Inflammatory macrophage (primary cell): ENCODE data around the gene SCLY.

ENCODE experiments used
- DNase-seq, 2 donors: peaks; one replicate each; pipeline ENCODE4 v3.0.0-alpha.2; 2020 to 2022

Gene SCLY

DNA sequence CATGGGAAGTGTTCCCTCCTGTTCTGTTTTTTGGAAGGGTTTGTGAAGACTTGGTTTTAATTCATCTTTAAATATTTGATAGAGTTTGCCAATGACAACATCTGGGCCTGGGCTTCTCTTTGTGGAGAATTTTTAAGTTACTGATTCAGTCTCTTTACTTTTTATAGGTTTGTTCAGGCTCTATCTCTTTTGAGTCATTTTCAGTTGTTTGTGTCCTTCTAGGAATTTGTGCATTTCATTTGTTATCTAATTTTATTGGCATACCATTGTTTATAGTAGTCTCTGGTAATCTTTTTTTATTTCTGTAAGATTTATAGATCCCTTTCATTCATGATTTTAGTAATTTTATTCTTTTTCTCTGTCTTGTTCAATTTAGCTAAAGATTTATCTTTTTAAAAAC is 14.6 kb downstream of the SCLY start:
- no peak for DNase-seq

DNA sequence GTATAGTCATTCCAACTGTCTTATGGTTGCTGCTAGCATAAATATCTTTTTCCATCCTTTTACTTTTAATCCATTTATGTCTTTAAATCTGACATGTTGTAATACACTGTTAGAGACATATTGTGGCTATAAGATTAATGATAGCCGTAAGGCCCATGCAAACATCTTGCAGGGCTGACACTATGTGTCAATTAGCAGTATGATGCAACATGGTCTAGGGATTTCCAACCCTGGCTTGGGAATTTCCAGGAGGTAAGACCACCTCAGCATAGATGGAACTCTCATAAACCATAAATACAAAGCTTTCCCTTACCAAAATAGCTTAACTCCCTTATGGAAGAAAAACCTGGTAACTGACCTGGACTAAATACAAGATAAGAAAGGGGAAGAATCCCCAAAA is 16.5 kb downstream of the SCLY start:
- no peak for DNase-seq

DNA sequence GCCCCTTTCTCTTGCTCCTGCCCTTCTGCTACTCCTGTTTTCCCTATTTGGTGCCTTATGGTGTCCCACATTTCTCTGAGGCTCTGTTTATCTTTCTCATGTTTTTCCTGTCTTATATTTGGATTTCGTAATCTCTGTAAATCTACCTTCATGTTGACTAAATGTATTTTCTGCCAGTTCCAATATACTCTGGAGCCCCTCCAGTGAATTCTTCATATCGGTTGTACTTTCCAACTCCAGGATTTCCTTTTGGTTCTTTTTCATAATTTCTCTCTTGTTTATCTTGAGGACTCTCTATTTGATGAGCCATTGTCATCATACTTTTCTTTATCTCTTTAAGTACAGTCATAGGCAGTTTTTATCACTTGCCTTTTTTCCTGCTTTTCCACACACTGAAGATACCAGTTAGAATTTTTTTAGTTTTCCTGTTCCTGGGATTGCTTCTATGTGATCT is 19.1 kb downstream of the SCLY start:
- no peak for DNase-seq

DNA sequence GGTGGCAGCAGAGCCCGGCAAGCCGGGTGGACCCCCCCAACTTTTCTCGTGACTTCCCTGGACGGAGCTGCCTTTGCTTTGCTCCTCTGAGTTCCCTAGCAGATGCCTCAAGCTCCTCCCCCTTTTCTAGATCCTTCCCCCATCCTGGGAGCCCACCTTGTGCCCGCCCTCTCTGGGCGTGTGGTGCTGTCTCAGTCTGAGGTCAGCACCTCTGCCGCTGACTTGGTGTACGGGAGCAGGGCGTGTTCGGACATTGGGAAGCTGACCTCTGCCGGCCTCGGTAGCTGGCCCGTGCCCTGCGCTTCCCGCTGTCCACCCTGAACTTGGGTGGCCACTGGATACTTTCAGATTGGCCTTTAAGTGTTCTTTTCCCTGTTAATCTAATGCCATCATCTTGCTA is 19.7 kb downstream of the SCLY start:
- DNase-seq = no peak

DNA sequence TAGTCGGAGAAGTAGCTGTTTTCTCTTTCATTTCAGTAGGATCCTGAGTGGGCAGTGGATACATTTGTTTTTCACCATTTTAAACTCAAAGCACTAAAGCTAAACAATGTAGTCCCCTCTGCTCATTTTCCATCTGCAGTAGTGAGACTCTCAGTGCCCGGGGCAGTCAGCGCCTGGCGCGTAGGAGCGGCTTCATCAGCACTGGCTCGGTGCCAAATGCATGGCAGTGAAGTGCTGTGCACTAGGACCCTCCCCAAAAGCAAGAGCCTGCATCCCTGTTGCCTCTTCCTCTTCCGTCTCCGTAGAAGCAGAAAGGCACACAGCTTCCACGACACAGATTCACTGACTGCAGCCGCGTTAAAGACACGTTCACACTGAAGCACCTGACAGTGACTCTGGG is 20.3 kb downstream of the SCLY start:
- no peak for DNase-seq

DNA sequence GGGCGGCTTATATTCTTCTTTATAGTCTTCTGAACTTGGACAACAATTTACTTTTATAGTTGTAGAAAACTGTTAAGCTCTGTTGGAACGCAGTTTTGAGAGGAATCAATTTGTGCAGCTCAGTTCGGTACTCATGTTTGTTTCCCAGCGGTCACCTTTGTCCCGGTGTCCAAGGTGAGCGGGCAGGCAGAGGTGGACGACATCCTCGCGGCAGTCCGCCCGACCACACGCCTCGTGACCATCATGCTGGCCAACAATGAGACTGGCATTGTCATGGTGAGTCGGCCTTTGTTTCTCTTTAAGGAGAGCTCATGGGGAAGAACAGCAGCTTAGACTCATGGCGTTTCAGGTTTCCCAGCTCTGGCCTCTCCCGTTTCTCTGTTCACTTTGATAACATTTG is 20.8 kb downstream of the SCLY start:
- no peak for DNase-seq

DNA sequence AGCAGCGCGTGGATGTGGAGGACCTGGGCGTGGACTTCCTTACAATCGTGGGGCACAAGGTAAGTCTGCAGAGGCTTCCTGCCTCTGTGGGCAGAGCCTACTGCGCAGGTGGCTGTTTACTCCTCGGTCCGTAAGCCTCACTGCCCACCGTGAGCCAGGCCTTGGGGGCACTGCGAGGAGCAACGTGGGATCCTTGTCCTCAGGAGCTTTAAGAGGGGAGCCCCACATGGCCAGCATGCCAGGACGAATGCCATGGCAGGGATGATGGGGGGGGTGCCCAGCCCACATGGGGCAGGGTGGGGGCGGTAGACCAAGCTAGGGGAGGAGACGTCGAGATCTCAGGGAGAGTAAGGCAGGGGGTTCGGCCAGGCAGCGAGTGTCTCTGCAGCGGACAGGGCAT is 21.4 kb downstream of the SCLY start:
- no peak for DNase-seq

DNA sequence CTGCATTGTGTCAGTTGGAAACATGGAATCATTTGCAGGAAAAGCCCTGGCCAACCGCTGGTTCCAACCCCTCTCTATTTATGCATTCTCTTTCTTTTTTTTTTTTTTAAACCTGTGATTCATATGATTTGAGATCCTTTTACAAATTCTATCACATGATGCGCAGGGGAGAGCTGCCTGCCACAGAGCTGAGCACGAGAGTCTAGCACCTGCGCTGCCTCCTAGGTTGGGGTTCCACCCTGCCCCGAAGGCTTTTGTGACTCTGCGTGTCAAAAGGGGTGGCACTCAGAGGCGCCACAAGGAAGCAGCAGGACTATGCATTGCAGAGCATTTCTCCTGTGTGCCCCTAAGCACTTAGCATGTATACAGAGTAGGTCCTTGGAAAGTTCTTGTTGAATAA is 22.0 kb downstream of the SCLY start:
- no peak for DNase-seq

DNA sequence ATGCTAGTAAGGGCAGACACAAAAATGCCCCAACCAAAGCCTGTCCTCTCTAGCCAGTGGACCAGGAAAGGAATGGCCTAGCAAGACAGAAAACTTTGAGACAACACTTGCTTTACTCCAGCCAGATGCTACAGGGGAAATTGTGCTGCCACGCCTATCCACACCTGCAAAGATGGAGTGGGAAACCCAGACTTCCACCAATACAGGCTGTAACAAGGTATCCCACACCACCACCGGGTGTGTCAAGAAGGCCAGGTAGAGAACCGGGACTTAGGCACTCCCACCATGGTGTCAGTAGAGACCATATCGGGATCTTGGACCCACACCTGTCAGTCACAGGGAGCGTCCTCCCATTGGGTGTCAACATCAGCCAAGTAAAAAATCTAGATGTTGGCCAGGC is 23.1 kb downstream of the SCLY start:
- DNase-seq = no peak

DNA sequence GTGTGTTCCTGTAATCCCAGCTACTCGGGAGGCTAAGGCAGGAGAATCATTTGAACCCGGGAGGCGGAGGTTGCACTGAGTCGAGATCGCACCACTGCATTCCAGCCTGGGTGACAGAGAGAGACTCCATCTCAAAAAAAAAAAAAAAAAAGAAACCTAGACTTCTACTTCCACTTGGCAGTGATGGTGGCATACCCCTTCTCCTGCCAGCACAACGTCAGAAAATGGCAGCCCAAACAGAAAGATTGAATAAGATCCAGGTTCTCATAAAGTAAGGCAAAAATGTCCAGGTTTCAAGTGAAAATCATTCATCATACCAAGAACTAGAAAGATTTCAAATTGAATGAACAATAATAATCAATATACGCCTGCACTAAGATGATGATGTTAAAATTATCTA is 24.0 kb downstream of the SCLY start:
- DNase-seq = no peak

DNA sequence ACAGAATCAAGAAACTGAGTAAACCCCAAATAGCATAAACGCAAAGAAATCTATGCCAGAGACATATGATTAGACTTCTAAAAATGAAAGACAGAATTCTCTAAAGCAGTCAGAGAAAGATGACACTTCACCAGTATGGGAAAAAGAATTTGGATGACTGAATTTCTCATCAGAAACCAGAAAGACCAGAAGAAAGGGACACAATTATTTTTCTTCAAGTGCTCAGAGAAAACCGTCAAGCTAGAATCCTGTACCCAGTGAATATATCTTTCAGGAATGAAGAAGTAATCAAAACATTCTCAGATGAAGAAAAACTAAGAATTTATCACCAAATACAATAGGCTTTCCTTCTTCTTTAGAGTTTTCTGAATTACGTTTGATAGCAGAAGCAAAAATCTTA is 25.1 kb downstream of the SCLY start:
- DNase-seq = no peak

DNA sequence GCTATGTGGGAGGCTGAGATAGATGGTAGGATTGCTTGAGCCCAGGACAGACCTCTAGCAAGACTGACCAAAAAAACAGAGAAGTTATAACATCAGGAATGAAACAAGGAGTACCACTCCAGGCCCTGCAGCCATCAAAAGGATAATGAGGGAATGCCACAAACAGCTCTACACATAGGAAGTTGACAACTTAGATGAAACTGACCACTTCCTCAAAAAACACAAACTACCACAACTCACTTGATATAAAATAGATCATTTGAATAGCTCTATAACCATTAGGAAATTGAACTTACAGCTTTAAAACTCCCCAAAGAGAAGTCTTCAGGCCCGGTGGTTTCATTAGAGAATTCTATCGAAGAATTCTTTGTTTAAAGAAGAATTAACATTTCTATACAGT is 26.4 kb downstream of the SCLY start:
- peak; percentile 32 to 52 for DNase-seq

DNA sequence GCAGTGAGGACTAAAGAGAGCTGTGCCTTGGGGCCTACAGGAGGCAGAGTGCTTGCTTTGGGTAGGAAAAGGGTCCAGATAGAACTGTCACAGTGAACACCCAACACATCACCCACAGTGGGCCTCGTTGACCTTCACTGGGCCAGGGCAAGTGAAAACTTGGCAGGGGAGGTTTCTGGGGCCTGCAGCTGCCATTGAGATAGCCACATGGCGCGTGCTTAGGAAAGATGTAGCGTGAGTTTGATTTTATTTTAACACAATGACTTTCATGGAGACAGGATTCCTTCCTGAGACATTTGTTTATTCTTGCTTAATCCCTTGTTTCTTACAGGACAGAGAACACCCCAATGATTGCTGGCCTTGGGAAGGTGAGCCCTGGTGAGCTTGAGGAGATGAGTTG is 30.1 kb downstream of the SCLY start:
- DNase-seq = no peak

DNA sequence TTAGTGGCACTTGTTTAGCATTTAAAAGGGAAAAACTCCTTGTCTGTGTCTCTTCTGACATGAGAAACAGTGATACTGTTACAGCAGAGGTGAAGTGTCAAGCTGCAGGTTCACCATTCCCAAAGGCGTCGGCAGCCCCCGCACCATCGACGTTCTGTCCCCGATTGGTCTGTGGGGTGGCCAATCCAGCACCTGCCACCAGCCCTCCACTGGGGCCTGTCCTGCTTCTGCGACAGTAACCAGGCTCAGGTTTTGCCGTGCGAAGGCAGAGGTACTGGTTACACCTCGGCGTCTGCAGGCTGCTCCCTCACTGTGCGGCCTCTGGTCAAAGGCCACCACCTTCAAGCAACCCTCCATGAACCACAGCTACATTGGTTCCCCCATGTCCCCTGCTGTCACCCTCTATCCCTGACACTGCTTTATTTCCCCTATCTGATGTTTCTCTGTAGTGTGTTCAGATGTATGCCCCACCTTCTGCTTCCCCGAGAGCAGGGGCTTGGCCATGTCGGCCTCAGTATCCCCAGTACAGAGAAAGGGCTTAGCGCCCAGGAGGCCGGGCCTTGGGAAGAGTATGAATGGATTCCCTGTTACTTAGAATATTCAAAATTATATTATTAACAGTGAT is 30.7 kb downstream of the SCLY start:
- no peak for DNase-seq

DNA sequence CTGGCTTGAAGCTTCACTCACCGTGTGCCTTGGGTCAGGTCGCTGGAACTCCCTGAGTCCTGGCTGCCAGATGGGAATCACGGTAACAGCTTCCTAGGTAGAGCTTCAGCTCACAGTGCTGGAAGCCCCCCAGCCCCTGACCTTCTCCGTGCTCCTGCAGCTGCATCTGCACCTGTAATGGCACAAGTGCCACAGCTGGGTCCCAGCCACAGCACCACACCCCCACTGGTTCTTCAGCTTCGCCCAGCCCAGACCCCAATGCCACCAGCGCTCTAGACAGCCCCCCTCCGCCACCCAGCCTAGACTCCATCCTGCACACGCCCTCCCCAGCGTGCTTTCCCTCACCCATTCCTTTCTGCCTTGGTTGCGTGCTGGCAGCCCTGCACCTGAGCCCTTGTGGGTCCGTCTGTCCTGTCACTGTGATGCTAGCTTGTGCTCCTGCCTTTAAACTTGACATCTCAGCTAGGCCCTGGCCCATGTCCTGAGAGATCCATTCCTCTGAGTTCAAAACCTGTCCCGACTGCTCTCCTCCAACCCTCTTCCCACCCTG is 31.8 kb downstream of the SCLY start:
- no peak for DNase-seq

DNA sequence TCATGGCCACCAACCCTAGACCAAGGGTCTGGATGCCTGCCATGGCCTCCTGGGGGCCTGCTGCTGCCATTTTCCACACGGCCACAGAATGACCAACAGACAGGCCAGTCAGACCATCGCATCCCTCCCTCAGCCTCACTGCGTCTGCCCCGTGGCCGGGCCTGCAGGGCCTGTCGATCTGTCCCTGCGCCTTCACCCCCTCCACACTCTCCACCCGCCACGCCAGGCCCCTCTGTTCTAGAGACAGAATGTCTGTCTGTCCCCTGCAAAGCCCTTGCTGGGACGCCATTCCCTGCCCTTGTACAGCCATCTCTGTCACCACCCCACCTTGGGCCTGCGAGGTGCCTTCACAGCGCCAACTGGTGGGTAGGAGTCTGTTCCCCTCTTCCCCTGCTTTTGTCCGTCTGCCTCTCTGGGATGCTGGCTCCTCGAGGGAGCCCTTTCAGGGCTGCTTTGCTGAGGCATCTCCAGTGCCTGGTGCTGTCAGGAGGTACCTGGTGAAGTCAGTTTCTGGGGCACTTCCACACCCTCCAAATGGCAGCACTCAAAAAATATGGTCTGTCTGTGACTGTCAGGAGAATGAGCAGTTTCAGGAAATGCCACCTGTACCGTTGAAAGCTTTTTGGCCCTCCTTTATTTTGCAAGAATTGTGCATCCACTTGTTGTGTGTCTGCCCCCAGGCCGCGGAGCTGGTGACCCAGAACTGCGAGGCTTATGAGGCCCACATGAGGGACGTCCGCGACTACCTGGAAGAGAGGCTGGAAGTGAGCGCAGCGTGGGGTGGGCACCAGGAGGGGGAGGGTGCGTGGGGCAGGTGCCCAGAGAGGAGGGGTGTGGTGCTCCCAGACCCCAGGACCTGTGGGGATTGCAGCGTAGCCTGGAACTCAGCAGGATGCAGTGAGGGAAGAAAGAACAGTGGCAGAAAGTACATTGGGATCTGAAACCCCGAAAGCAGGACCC is 32.7 kb downstream of the SCLY start:
- DNase-seq = no peak

DNA sequence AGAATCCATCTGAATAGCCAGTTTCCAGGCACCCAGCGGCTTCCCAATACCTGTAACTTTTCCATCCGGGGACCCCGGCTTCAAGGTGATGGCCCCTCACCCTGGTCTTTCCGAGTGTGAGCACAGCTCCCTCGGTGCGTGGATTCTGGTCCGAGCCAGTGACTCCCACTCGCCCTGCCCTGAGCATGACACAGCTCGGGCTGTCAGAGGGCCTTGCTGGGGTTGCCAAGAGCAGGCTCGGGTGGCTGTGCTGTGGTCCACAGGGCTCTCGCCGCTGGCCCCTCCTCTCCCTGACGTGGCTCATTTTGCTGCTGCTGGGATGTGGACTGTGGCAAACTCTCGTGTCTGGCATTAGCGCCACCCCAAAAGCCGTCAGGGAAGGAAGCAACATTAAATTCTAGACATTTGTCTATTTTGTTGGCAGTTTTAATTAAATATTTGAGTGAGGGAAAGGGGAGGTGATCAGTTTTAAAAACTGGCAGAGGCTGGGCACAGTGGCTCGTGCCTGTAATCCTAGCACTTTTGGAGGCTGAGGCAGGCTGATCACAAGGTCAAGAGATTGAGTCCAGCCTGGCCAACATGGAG is 33.7 kb downstream of the SCLY start:
- no peak for DNase-seq

DNA sequence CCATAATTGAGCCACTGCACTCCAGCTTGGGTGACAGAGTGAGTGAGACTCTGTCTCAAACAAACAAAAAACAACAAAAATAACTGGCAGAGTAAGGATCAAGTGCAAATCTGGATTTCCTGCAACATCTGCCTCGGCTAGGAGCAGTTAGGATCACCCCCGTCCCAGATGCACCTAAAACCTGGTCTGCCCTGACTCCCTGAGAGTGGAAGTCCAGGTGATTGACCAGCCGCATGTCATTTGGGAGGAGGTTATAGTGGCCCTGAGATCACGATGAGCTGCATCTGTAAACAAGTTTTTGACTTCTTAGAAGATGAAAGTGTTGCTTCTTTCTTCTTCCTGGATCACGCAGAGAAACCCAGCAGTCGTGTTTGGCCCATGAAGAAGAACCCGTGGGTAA is 34.3 kb downstream of the SCLY start:
- no peak for DNase-seq

DNA sequence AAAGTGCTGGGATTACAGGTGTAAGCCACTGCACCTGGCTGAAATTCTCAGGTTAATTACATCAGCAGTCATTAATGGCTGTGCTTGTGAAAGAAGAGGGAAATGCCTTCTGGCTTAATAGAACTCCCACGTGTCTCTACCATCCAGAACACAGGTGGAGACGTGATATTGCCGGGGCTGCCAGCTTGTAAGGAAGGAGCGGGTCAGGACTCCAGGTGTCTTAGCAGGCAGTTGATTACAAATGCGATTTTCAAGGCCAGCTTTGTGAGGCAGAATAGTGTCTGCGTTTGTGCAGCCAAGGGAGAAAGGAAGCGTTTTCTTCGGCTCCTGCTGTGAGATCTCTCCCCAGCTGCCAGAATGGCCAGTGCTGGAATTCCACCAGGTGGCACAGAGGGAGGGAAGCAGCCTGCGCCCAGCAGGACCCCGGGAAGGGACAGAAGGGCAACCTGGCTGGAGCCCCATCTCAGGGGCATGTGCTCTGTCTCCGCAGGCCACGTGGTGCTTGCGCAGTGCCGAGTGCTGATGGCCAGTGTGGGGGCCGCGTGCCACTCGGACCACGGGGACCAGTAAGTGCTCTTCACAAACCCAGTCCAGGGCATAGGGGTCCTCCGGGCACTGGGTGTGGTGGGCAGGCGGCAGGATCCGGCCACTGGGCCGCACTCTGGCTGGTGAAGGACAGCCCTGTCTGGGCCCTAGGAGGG is 35.7 kb downstream of the SCLY start:
- no peak for DNase-seq

DNA sequence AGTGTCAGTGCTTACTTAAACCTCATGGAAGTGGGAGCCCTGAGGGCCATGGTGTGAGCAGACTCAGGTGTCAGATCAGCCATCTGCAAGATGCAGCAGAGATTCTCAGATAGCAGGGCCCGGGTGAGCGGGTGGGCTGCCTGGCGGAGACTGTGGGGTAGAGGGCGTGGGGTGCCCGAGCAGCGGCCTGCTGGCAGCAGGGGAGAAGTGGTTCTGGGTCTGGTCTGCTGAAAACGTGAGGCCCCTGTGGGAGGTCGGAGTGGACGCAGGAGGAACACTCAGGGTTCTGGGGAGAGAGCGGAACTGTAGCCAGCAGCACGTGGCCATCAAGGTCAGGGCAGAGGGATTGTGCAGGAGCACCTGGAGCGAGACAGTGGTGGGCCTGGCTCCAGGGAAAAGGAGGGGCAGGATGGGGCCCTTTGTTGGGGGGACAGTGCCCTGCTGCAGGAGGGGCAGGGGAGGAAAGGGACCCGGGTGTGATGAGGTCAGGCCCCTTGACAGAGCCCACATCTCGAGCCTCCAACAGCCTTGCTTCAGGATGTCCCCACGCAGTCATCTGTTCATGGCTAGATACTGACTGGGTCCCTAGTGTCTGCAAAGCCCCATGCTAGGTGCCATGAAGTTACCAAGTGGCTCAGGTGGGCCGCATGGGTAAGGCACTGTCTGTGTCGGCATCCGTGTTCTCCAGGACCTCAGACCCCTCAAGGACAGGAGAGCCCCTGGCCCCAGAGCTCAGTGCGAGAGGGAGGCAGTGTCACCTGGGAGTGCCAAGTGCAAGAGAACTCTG is 36.6 kb downstream of the SCLY start:
- no peak for DNase-seq

DNA sequence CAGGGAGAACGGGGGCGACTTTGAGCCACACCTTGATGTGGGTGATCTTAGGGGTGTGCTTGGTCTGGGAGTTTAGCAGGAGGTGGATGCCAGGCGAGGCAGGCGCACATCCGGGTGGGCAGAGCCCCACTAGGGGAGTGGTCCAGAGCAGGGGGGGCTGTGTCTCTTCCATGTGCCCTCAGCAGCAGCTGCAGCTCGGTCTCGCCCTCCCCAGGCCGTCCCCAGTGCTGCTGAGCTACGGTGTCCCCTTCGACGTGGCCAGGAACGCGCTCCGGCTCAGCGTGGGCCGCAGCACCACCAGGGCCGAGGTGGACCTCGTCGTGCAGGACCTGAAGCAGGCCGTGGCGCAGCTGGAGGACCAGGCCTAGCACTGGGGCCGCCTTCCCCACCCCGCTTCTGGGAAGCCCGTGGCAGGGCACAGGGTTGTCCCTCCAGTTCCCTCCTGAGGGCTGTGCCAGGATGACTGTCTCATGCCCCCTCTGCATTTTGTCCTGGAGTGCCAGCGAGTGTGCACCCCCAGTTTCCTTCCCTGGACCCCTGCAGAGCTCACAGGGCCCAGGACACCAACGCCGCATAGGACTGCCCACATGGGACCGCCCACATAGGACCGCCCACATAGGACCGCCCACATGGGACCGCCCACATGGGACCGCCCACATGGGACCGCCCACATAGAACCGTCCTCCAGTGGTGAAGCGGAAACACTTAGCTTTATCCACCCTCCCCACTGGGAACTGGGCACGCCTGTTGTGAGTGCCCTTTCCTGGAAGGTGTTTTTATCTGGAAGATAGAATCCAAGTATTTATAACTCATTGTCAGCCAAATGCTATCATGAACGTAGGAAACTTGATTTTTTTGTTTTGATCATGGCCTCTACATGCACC is 37.4 kb downstream of the SCLY start:
- DNase-seq = peak; percentile 24 to 78
